Testis (tissue), 2 donors: Measurements from ENCODE around the gene SST.

ENCODE experiments used
- CTCF ChIP-seq, 3 experiments: fragments of 450-650 bp in 2 of 3; fragments of 200-600 bp in 1 of 3; sonication (generic) in 1 of 3; IDR thresholded peaks; one replicate each; pipeline ENCODE4 v1.5.1; 2016 to 2019; ENCODE audit warnings: antibody characterized with exemption in 3 of 3, mild to moderate bottlenecking in 2 of 3, moderate library complexity in 1 of 3
- POLR2A ChIP-seq: fragments of 450-650 bp; IDR thresholded peaks from one replicate; pipeline ENCODE4 v1.6.1; 2017; ENCODE audit warnings: antibody characterized with exemption, mild to moderate bottlenecking, moderate library complexity

- no peak for TF ChIP-seq CTCF (IDR thresholded peaks at IDR 0.05)
- no peak for TF ChIP-seq POLR2A
Measured at GRCh38 chr3:187717572-187717971, 47.4 kb upstream of the SST start.
